GM19372 (cell line): ENCODE results near the gene KLHDC2.
A peak's percentile ranks its signal among the peaks of the same experiment; 100 is the strongest.
"Not testable (repeated sequence)": the region's sequence is repeated elsewhere in the genome, so short reads cannot be mapped to it uniquely, and the experiment has no call there.

Experiments
- ATAC-seq: cut with Tn5 transposase; IDR thresholded peaks from one replicate; pipeline ENCODE4 v1.9.1; 2021; ENCODE audit warnings: mild to moderate bottlenecking, low read depth, moderate library complexity; ENCODE audit not compliant: unreplicated experiment

KLHDC2 gene, protein sequence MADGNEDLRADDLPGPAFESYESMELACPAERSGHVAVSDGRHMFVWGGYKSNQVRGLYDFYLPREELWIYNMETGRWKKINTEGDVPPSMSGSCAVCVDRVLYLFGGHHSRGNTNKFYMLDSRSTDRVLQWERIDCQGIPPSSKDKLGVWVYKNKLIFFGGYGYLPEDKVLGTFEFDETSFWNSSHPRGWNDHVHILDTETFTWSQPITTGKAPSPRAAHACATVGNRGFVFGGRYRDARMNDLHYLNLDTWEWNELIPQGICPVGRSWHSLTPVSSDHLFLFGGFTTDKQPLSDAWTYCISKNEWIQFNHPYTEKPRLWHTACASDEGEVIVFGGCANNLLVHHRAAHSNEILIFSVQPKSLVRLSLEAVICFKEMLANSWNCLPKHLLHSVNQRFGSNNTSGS

GRCh38 chr14:49767571-49768300 lies at the start of gene KLHDC2:
KLHDC2 (plus strand) TSS chr14:49768153; CDS start chr14:49768469, 316 bp downstream.
- peak; percentile 87 for ATAC-seq

GRCh38 chr14:49720744-49721143 lies 47.2 kb upstream of the KLHDC2 start:
- no peak for ATAC-seq

GRCh38 chr14:49721733-49722435 lies 46.1 kb upstream of the KLHDC2 start:
- ATAC-seq = not testable (repeated sequence)

GRCh38 chr14:49727171-49727570 lies 40.8 kb upstream of the KLHDC2 start:
- ATAC-seq = no peak

DNA sequence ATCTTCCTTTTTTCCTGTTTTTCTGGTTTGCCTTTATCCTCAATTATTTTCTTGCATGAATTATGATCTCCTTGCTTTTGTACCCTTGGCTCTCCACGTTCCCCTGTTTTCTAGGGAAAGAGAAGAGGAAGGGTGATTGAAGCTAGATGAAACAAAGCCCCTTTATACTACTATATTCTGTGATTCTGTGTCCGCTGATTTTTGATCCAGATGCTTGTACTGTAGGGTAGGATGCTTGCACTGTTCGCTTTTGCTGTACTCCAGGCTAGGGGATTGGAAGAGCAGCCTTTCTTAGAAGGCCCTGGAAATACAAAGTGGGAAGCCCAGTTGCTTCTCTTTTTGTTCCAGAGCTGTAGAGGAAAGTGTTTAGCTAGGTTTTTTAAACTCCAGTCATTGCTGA lies 35.1 kb upstream of the KLHDC2 start:
- no peak for ATAC-seq

GRCh38 chr14:49733836-49734235 lies 34.1 kb upstream of the KLHDC2 start:
- ATAC-seq = no peak

GRCh38 chr14:49735669-49736068 lies 32.3 kb upstream of the KLHDC2 start:
- ATAC-seq = not testable (repeated sequence)

DNA sequence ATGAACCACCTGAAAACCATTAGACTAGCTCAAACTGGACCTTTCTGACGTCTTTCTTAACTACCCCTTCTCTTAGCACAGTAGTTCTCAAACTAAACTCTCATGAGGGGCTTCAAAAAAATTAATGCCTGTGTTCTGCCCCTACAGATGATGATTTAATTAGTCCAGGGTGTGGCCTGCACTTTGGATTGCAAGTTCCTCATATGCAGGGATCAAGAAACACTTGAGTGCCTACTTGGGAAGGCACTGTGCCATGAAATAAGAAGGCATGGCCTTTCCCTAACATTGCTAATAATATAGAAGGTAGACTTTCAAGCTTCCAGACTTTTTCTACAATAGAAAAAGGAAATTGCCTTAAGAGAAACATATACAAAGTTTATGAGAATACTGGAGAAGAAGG lies 22.8 kb upstream of the KLHDC2 start:
- no peak for ATAC-seq

- ATAC-seq = not testable (repeated sequence)
Measured at GRCh38 chr14:49746476-49746875, 21.5 kb upstream of the KLHDC2 start.

DNA sequence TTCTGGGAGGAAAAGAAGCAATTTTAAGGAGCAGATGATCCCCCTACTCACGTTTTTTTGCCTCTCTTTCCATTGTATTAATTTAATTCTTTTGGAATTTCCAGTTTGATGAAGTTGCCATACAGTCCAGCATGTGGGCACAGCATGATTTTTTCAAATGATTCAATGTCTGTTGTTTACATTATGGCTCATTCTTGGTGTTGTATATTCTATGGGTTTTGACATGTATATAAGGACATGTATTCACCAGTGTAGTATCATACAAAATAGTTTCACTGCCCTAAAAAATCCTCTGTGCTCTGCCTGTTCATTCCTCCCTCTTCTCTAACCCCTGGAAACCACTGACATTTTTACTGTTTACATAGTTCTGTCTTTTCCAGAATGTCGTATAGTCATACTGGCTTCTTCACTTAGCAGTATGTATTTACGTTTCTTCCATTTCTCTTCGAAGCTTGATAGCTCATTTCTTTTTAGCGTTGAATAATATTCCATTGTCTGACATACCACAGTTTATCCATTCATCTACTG lies 13.3 kb upstream of the KLHDC2 start:
- ATAC-seq = no peak

- ATAC-seq = no peak
Measured at GRCh38 chr14:49755378-49755777, 12.6 kb upstream of the KLHDC2 start.

GRCh38 chr14:49761839-49762551 lies 6.0 kb upstream of the KLHDC2 start:
- ATAC-seq = no peak

DNA sequence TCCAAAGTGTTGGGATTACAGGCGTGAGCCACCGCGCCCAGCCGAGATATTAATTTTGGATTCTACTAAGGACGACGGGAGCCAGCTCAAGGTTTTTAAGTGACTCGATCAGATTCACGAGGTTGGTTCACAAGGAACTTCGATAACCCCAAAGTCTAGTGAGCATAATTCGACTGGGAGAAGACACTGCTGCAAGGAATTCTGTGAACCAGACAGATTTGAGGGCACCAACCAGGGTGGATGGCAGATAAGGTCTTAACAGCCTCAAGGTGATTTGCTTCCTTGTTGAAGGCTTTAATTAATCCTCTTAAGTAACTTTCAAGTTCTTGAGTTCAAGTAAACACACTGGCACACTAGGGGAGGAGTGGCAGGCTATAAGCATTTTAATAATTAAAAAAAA lies 1.1 kb upstream of the KLHDC2 start:
- no peak for ATAC-seq

DNA sequence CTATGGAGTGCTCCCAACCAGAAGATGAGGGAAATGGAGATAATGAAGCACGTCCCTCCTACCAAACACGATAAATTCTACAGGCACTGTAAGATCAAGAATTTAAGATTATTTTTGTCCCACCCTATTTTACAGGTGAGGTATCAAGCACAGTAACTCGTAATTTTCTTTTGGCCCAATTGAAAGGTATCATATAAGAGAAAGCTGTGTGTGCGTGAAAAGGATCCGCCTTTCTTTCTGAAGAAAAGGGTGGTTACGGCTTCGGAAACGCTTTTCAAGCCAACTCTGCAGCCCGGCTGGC lies 733 bp upstream of the KLHDC2 start:
- no peak for ATAC-seq

- ATAC-seq = peak; percentile 34
Measured at GRCh38 chr14:49768301-49769121, 558 bp downstream of the KLHDC2 start.

DNA sequence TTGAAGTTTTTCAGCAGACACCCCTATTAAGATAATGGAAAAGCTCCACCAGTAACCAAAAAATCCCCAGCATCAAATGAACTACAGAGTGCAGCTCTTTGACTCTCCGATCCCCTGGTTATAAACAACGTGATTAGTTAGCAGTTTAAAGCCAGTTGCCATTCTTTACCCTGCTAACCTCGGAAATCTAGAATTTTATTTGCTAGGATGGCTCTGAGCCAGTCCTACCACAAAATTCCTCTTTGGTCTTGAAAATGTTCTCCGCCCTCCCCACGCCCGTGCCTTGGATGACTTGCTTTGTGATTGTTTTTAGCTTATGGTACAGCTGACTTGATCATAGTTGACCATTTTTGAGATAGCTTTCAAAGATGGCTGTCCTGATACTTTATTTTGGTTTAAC lies 1.2 kb downstream of the KLHDC2 start:
- ATAC-seq = no peak

DNA sequence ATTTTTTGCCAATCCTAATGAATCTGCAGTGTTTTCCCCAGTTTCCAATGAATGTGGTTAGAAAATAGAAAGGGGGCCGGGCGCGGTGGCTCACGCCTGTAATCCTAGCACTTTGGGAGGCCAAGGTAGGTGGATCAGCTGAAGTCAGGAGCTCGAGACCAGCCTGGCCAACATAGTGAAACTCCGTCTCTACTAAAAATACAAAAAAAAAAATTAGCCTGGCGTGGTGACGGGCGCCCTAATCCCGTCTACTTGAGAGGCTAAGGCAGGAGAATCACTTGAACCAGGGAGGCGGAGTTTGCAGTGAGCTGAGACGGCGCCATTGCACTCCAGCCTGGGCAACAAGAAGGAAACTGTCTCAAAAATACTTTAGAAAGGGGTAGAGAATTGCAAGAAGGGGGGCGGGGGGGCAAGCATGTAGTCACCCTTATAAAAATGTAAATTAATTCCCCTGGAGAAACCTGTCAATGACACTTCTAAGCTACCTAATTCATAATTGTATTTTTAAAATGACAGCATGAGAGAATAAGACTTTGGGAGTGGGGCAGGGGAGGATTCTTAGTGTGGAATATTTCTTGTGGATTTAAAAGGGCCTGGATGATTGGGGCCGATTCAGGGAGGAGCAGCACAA lies 1.7 kb downstream of the KLHDC2 start:
- ATAC-seq = no peak

DNA sequence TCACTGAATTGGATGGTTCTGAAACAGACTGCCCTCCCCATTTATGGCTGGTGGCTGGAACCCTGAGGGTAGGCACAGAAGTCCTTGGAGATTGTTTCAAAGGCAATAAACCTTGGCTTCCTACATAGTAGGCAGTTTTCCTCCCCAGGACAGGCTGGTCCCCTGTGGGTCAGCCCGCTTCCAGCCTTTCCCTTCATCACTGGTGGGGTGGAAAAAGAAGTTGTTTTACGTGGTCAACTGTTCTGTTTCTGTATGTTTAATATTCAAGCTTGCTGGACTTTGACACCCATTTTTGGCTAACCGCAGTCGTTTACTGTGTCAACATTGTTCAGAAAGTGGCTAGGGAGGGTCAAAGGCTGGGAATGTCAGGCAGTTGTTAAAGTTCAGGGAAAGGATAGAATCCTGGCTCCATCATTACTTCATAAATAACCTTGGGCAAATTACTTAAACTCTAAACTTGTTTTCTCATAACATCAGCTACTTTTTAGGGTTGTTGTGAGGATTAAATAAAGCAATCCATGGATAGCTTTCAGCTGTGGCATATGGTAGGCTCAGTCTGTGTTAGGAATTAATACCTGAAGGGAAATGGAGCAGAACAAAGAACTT lies 2.4 kb downstream of the KLHDC2 start:
- no peak for ATAC-seq

DNA sequence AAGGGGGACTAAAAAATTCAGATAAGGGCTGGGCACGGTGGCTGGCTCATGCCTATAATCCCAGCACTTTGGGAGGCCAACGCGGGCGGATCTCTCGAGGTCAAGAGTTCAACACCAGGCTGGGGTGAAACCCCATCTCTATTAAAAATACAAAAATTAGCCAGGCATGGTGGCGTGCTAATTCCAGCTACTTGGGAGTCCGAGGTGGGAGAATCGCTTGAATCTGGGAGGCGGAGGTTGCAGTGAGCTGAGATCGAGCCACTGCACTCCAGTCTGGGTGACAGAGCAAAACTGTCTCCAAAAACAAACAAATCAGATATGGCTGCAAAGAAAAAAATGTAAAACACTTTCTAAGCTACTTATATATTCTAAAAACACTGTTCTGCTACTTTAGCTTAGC lies 3.7 kb downstream of the KLHDC2 start:
- not testable (repeated sequence) for ATAC-seq
